Gastroesophageal sphincter (tissue), 3 donors: Measurements from ENCODE around the gene LYSET.

ENCODE experiments used
- CTCF ChIP-seq, 4 experiments: fragments of 200-600 bp in 2 of 4; fragments of 450-650 bp in 2 of 4; sonication (generic) in 1 of 4; IDR thresholded peaks; one replicate each; pipeline ENCODE4 v1.5.1; 2017 to 2019; ENCODE audit warnings: antibody characterized with exemption in 4 of 4, mild to moderate bottlenecking in 2 of 4, moderate library complexity in 2 of 4
- EP300 ChIP-seq: sonication (generic); formaldehyde crosslinking; IDR thresholded peaks from one replicate; pipeline ENCODE4 v1.6.1; 2017; ENCODE audit warnings: antibody characterized with exemption, mild to moderate bottlenecking

GRCh38 chr14:93171376-93171775, 13.7 kb upstream of the LYSET start:
- no peak for TF ChIP-seq EP300
- TF ChIP-seq CTCF (IDR thresholded peaks at IDR 0.05), result no peak
